ENCODE results near the gene TRMO.

The TRMO gene

GRCh38 chr9:97857606-97858392 is 64.5 kb downstream of the TRMO start:
- DNase-seq = no peak

GRCh38 chr9:97856857-97857605 is 65.3 kb downstream of the TRMO start:
- no peak for DNase-seq

GRCh38 chr9:97855899-97856298 is 66.4 kb downstream of the TRMO start:
- DNase-seq = no peak

GRCh38 chr9:97855486-97855875 is 66.8 kb downstream of the TRMO start:
- no peak for DNase-seq

GRCh38 chr9:97854696-97855485 is 67.4 kb downstream of the TRMO start:
- no peak for DNase-seq
